ENCODE measurements around the gene TIAL1. TPM values are rescaled to one million over a fixed set of nuclear protein-coding genes. Genes with fewer than 3 reads are reported as not detected.

TIAL1 gene
- total and polyA plus RNA-seq, 4 donors, result 19.7 to 28.7 (median 23.4) TPM

GRCh38 chr10:119609516-119609915 lies 12.8 kb upstream of the TIAL1 start:
- 92% methylated on average over 4 of the region's 4 CpGs for WGBS
- TF ChIP-seq FOXA2 (IDR thresholded peaks at IDR 0.05) (no peak), NR2F2 (IDR thresholded peaks at IDR 0.05) (no peak), FOXA1 (IDR thresholded peaks at IDR 0.05) (no peak), GABPA (IDR thresholded peaks at IDR 0.05 in 1 of 2, conservative IDR thresholded peaks at IDR 0.05 in 1 of 2) (no peak), SP1 (IDR thresholded peaks at IDR 0.05) (no peak), EGR1 (IDR thresholded peaks at IDR 0.05; ENCODE audit: low read depth in 2 of 2) (no peak)
- TF ChIP-seq, protein P1, sequence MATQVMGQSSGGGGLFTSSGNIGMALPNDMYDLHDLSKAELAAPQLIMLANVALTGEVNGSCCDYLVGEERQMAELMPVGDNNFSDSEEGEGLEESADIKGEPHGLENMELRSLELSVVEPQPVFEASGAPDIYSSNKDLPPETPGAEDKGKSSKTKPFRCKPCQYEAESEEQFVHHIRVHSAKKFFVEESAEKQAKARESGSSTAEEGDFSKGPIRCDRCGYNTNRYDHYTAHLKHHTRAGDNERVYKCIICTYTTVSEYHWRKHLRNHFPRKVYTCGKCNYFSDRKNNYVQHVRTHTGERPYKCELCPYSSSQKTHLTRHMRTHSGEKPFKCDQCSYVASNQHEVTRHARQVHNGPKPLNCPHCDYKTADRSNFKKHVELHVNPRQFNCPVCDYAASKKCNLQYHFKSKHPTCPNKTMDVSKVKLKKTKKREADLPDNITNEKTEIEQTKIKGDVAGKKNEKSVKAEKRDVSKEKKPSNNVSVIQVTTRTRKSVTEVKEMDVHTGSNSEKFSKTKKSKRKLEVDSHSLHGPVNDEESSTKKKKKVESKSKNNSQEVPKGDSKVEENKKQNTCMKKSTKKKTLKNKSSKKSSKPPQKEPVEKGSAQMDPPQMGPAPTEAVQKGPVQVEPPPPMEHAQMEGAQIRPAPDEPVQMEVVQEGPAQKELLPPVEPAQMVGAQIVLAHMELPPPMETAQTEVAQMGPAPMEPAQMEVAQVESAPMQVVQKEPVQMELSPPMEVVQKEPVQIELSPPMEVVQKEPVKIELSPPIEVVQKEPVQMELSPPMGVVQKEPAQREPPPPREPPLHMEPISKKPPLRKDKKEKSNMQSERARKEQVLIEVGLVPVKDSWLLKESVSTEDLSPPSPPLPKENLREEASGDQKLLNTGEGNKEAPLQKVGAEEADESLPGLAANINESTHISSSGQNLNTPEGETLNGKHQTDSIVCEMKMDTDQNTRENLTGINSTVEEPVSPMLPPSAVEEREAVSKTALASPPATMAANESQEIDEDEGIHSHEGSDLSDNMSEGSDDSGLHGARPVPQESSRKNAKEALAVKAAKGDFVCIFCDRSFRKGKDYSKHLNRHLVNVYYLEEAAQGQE (IDR thresholded peaks at IDR 0.05), result no peak
- TF ChIP-seq, protein P2, sequence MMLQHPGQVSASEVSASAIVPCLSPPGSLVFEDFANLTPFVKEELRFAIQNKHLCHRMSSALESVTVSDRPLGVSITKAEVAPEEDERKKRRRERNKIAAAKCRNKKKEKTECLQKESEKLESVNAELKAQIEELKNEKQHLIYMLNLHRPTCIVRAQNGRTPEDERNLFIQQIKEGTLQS (IDR thresholded peaks at IDR 0.05), result no peak
- Histone ChIP-seq H3K9ac (ENCODE audit: low read depth in 1 of 2, low read length in 2 of 2) (no peak overlapping the region), H3K4me1 (ENCODE audit: control insufficient read depth in 4 of 4, insufficient read depth in 4 of 4, low read length in 3 of 4) (peaks cover 0 to 4% (median 1%) of the 10 kb centered on the region in 4 donors), H3K27me3 (ENCODE audit: control insufficient read depth in 4 of 4, insufficient read depth in 4 of 4, low read length in 3 of 4) (no peaks in the 10 kb centered on the region), H3K36me3 (ENCODE audit: control insufficient read depth in 4 of 4, insufficient read depth in 3 of 4, low read depth in 1 of 4, low read length in 3 of 4) (no peaks in the 10 kb centered on the region), H3K4me3 (ENCODE audit: low read depth in 1 of 3, low read length in 3 of 3) (no peak overlapping the region), H3K9me3 (ENCODE audit: control insufficient read depth in 4 of 4, low read length in 3 of 4) (no peaks in the 10 kb centered on the region), H3K27ac (ENCODE audit: low read depth in 1 of 2, low read length in 2 of 2) (no peak overlapping the region)
- no peak for DNase-seq (ENCODE audit: low spot score)

GRCh38 chr10:119608316-119609155 lies 11.8 kb upstream of the TIAL1 start:
- 25% methylated on average over 15 of the region's 15 CpGs for WGBS
- DNase-seq (ENCODE audit: low spot score), result peak; percentile 37

More at GRCh38 chr10:119608316-119609155, 11.8 kb upstream of the TIAL1 start:
- TF ChIP-seq EGR1 (IDR thresholded peaks at IDR 0.05; ENCODE audit: low read depth in 2 of 2) (no peak), FOXA2 (IDR thresholded peaks at IDR 0.05) (no peak), GABPA (IDR thresholded peaks at IDR 0.05 in 1 of 2, conservative IDR thresholded peaks at IDR 0.05 in 1 of 2) (no peak), HNF4A (conservative IDR thresholded peaks at IDR 0.05) (no peak), RAD21 (IDR thresholded peaks at IDR 0.05) (peak; percentile 88)
- TF ChIP-seq, protein P3, sequence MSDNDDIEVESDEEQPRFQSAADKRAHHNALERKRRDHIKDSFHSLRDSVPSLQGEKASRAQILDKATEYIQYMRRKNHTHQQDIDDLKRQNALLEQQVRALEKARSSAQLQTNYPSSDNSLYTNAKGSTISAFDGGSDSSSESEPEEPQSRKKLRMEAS (IDR thresholded peaks at IDR 0.05), result no peak
- TF ChIP-seq, protein P4, sequence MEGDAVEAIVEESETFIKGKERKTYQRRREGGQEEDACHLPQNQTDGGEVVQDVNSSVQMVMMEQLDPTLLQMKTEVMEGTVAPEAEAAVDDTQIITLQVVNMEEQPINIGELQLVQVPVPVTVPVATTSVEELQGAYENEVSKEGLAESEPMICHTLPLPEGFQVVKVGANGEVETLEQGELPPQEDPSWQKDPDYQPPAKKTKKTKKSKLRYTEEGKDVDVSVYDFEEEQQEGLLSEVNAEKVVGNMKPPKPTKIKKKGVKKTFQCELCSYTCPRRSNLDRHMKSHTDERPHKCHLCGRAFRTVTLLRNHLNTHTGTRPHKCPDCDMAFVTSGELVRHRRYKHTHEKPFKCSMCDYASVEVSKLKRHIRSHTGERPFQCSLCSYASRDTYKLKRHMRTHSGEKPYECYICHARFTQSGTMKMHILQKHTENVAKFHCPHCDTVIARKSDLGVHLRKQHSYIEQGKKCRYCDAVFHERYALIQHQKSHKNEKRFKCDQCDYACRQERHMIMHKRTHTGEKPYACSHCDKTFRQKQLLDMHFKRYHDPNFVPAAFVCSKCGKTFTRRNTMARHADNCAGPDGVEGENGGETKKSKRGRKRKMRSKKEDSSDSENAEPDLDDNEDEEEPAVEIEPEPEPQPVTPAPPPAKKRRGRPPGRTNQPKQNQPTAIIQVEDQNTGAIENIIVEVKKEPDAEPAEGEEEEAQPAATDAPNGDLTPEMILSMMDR (IDR thresholded peaks at IDR 0.05; ENCODE audit: low read depth, low read length, missing input control), result peak; percentile 60
- Histone ChIP-seq H3K9me3 (ENCODE audit: control insufficient read depth in 4 of 4, low read length in 3 of 4) (no peaks in the 10 kb centered on the region), H3K27ac (ENCODE audit: low read depth in 1 of 2, low read length in 2 of 2) (no peak overlapping the region), H3K4me1 (ENCODE audit: control insufficient read depth in 4 of 4, insufficient read depth in 4 of 4, low read length in 3 of 4) (peaks cover 0 to 4% (median 1%) of the 10 kb centered on the region in 4 donors), H3K36me3 (ENCODE audit: control insufficient read depth in 4 of 4, insufficient read depth in 3 of 4, low read depth in 1 of 4, low read length in 3 of 4) (no peaks in the 10 kb centered on the region), H3K9ac (ENCODE audit: low read depth in 1 of 2, low read length in 2 of 2) (no peak overlapping the region), H3K27me3 (ENCODE audit: control insufficient read depth in 4 of 4, insufficient read depth in 4 of 4, low read length in 3 of 4) (no peaks in the 10 kb centered on the region), H3K4me3 (ENCODE audit: low read depth in 1 of 3, low read length in 3 of 3) (no peak overlapping the region)
